ENCODE results near the gene ZIC2.

GRCh38 chr13:99985241-99985874 lies 3.8 kb downstream of the ZIC2 start:
- TF ChIP-seq POLR2A (IDR thresholded peaks at IDR 0.05) (no peak), CTCF (IDR thresholded peaks at IDR 0.05) (no peak), POLR2AphosphoS5 (IDR thresholded peaks at IDR 0.05) (no peak), EP300 (IDR thresholded peaks at IDR 0.05) (no peak)
